Liver (tissue), 9 donors: ENCODE results near the gene PSD4. TPM values are rescaled to one million over a fixed set of nuclear protein-coding genes. Genes with fewer than 3 reads are reported as not detected.

Experiments
- DNase-seq: peaks from one replicate; pipeline ENCODE4 v3.0.0-alpha.2; 2017; ENCODE audit warnings: low spot score
- H3K27ac ChIP-seq, 2 donors: one replicate each; pipeline ENCODE4 v1.7.0; 2013; ENCODE audit warnings: inconsistent platforms in 2 of 2, low read length in 2 of 2, control low read depth in 1 of 2, low read depth in 1 of 2, mild to moderate bottlenecking in 1 of 2
- H3K27me3 ChIP-seq, 4 donors: one replicate each; pipeline versions ENCODE4 v1.6.1 to v1.7.0; 2013; ENCODE audit warnings: low read length in 3 of 4, inconsistent platforms in 1 of 4, mild to moderate bottlenecking in 1 of 4, moderate library complexity in 1 of 4; ENCODE audit not compliant: control insufficient read depth in 4 of 4, insufficient read depth in 4 of 4
- H3K36me3 ChIP-seq, 4 donors: one replicate each; pipeline versions ENCODE4 v1.6.1 to v1.7.0; 2013; ENCODE audit warnings: low read length in 3 of 4, mild to moderate bottlenecking in 3 of 4, low read depth in 1 of 4, moderate library complexity in 1 of 4; ENCODE audit not compliant: control insufficient read depth in 4 of 4, insufficient read depth in 3 of 4
- H3K4me1 ChIP-seq, 4 donors: one replicate each; pipeline versions ENCODE4 v1.6.1 to v1.7.0; 2013; ENCODE audit warnings: low read length in 3 of 4, mild to moderate bottlenecking in 3 of 4, moderate library complexity in 1 of 4; ENCODE audit not compliant: control insufficient read depth in 4 of 4, insufficient read depth in 4 of 4
- H3K4me3 ChIP-seq, 3 donors: one replicate each; pipeline versions ENCODE4 v1.6.1 to v1.7.0; 2013; ENCODE audit warnings: low read length in 3 of 3, control low read depth in 1 of 3, low read depth in 1 of 3, mild to moderate bottlenecking in 1 of 3
- H3K9ac ChIP-seq, 2 donors: one replicate each; pipeline ENCODE4 v1.7.0; 2013; ENCODE audit warnings: low read length in 2 of 2, mild to moderate bottlenecking in 2 of 2, moderate library complexity in 2 of 2, control low read depth in 1 of 2, low read depth in 1 of 2
- H3K9me3 ChIP-seq, 4 donors: one replicate each; pipeline versions ENCODE4 v1.6.1 to v1.7.0; 2013; ENCODE audit warnings: low read length in 3 of 4; ENCODE audit not compliant: control insufficient read depth in 4 of 4
- ATF3 ChIP-seq: IDR thresholded peaks from 2 replicates; pipeline ENCODE4 v1.6.1; 2016; ENCODE audit warnings: antibody characterized with exemption
- CTCF ChIP-seq: fragments of 150-350 bp; IDR thresholded peaks from 2 replicates; pipeline ENCODE4 v1.5.1; 2017; ENCODE audit warnings: improper control_type of control experiment, low read depth, low read length; ENCODE audit not compliant: missing input control
- EGR1 ChIP-seq, 2 donors: IDR thresholded peaks; 2 replicates each; pipeline ENCODE4 v1.6.1; 2016 to 2018; ENCODE audit warnings: antibody characterized with exemption in 2 of 2, low read depth in 2 of 2
- FOXA1 ChIP-seq: IDR thresholded peaks from 2 replicates; pipeline ENCODE4 v1.6.1; 2016; ENCODE audit warnings: antibody characterized with exemption
- FOXA2 ChIP-seq: IDR thresholded peaks from 2 replicates; pipeline ENCODE4 v1.6.1; 2016; ENCODE audit warnings: antibody characterized with exemption
- GABPA ChIP-seq, 2 donors: IDR thresholded peaks in 1 of 2; conservative IDR thresholded peaks in 1 of 2; 2 replicates each; pipeline ENCODE4 v1.6.1; 2016; ENCODE audit warnings: antibody characterized with exemption in 2 of 2, mild to moderate bottlenecking in 1 of 2, moderate library complexity in 1 of 2
- HNF4A ChIP-seq, 2 donors: conservative IDR thresholded peaks; 2 replicates each; pipeline ENCODE4 v1.6.1; 2016; ENCODE audit warnings: antibody characterized with exemption in 2 of 2, mild to moderate bottlenecking in 2 of 2
- HNF4G ChIP-seq: IDR thresholded peaks from 2 replicates; pipeline ENCODE4 v1.6.1; 2016; ENCODE audit warnings: antibody characterized with exemption
- MAX ChIP-seq: IDR thresholded peaks from 2 replicates; pipeline ENCODE4 v1.6.1; 2016; ENCODE audit warnings: antibody characterized with exemption
- NR2F2 ChIP-seq: IDR thresholded peaks from 2 replicates; pipeline ENCODE4 v1.6.1; 2016; ENCODE audit warnings: antibody characterized with exemption
- RAD21 ChIP-seq, 2 donors: IDR thresholded peaks; 2 replicates each; pipeline ENCODE4 v1.6.1; 2016; ENCODE audit warnings: antibody characterized with exemption in 2 of 2, mild to moderate bottlenecking in 2 of 2
- REST ChIP-seq: IDR thresholded peaks from 2 replicates; pipeline ENCODE4 v1.6.1; 2016; ENCODE audit warnings: antibody characterized with exemption, mild to moderate bottlenecking
- RXRA ChIP-seq, 2 donors: IDR thresholded peaks; 2 replicates each; pipeline ENCODE4 v1.6.1; 2017 to 2018; ENCODE audit warnings: antibody characterized with exemption in 2 of 2, mild to moderate bottlenecking in 1 of 2
- SP1 ChIP-seq: IDR thresholded peaks from 2 replicates; pipeline ENCODE4 v1.6.1; 2018; ENCODE audit warnings: antibody characterized with exemption, mild to moderate bottlenecking
- YY1 ChIP-seq: IDR thresholded peaks from 2 replicates; pipeline ENCODE4 v1.6.1; 2016; ENCODE audit warnings: antibody characterized with exemption, mild to moderate bottlenecking
- WGBS: extraction: QIAGEN DNeasy Blood & Tissue Kit; methylation state at CpG from one replicate; pipeline ENCODE4 v1.1.7; 2013; 5-methylcytosine and 5-hydroxymethylcytosine counted together
- polyA plus RNA-seq, 2 donors: library from polyadenylated mRNA; stranded (reverse) in 1 of 2; unstranded in 1 of 2; fragments of 200-250 nt in 1 of 2; fragments of >200 nt in 1 of 2; fragmentation: Nextera tagmentation in 1 of 2; extraction: Ambion mirVana in 1 of 2; gene quantifications; one replicate each; pipeline versions ENCODE4 v1.2.1 to v1.2.3, GENCODE V29; 2013 to 2015
- total RNA-seq, 2 donors: library from RNA; depleted of rRNA; stranded (reverse); fragments of >200 nt; gene quantifications; one replicate each; pipeline ENCODE4 v1.2.3, GENCODE V29; 2014
- donor health status: healthy.
- donor health status: healthy.
- donor health status: healthy.
- donor health status: healthy.
- donor health status: healthy.

The PSD4 gene
- total and polyA plus RNA-seq, 4 donors, result 16.4 to 83.2 (median 34.4) TPM

GRCh38 chr2:113181258-113182051, 7.7 kb downstream of the PSD4 start (continued):
- TF ChIP-seq REST, result no peak
- TF ChIP-seq HNF4A (conservative IDR thresholded peaks at IDR 0.05), result peak; percentile 51 to 72
- peak in 1 of 2 donors; percentile 41 for TF ChIP-seq RAD21 (IDR thresholded peaks at IDR 0.05)
- TF ChIP-seq NR2F2, result no peak

GRCh38 chr2:113182471-113183260, 8.9 kb downstream of the PSD4 start:
- Histone ChIP-seq H3K36me3 (no peaks in the 10 kb centered on the region), H3K4me1 (peaks cover 17 to 56% (median 33%) of the 10 kb centered on the region in 4 donors), H3K27me3 (no peaks in the 10 kb centered on the region), H3K4me3 (no peak overlapping the region), H3K9me3 (no peaks in the 10 kb centered on the region), H3K27ac (no peak overlapping the region), H3K9ac (no peak overlapping the region)
- TF ChIP-seq EGR1 (IDR thresholded peaks at IDR 0.05; ENCODE audit: low read depth in 2 of 2) (no peak), RXRA (IDR thresholded peaks at IDR 0.05) (no peak), MAX (no peak), FOXA1 (no peak), CTCF (no peak), FOXA2 (no peak), HNF4A (conservative IDR thresholded peaks at IDR 0.05) (no peak), NR2F2 (no peak), RAD21 (IDR thresholded peaks at IDR 0.05) (no peak), ATF3 (no peak)
- DNase-seq, result no peak
- WGBS, result 92% methylated on average over 15 of the region's 15 CpGs

GRCh38 chr2:113183264-113183663, 9.5 kb downstream of the PSD4 start:
- no peak overlapping the region for H3K4me3 ChIP-seq
- no peak overlapping the region for H3K9ac ChIP-seq
- H3K36me3 ChIP-seq, result no peaks in the 10 kb centered on the region
- H3K4me1 ChIP-seq, result peaks cover 17 to 56% (median 33%) of the 10 kb centered on the region in 4 donors
- WGBS, result 97% methylated on average over 8 of the region's 8 CpGs
- H3K9me3 ChIP-seq, result no peaks in the 10 kb centered on the region
- H3K27me3 ChIP-seq, result no peaks in the 10 kb centered on the region
- no peak overlapping the region for H3K27ac ChIP-seq
- DNase-seq, result no peak
- TF ChIP-seq MAX (no peak), EGR1 (IDR thresholded peaks at IDR 0.05; ENCODE audit: low read depth in 2 of 2) (no peak), HNF4A (conservative IDR thresholded peaks at IDR 0.05) (no peak), HNF4G (no peak), RXRA (IDR thresholded peaks at IDR 0.05) (no peak), YY1 (no peak), GABPA (IDR thresholded peaks at IDR 0.05 in 1 of 2, conservative IDR thresholded peaks at IDR 0.05 in 1 of 2) (no peak), REST (no peak), SP1 (no peak)
